ENCODE data around the gene FECH. TPM values are rescaled to one million over a fixed set of nuclear protein-coding genes. Genes with fewer than 3 reads are reported as not detected.

Gene FECH
- total RNA-seq, 4 donors from 2014 or later, result 24.1 to 37.2 (median 29.2) TPM

DNA sequence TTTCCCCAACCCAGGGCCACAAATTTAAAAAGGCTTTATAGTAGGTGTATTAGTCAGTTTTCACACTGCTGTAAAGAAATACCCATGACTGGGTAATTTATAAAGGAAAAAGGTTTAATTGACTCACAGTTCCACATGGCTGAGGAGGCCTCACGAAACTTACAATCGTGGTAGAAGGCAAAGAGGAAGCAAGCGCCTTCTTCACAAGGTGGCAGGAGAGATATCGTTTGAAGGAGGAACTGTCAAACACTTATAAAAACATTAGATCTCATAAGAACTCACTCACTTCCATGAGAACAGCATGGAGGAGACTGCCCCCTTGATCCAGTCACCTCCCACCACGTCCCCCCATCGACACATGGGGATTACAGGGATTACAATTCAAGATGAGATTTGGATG, 70.4 kb downstream of the FECH start:
- TF ChIP-seq EP300 (IDR thresholded peaks at IDR 0.05) (no peak), POLR2AphosphoS5 (IDR thresholded peaks at IDR 0.05) (no peak), POLR2A (IDR thresholded peaks at IDR 0.05; ENCODE audit: low read depth) (no peak)
- TF ChIP-seq, protein P1, sequence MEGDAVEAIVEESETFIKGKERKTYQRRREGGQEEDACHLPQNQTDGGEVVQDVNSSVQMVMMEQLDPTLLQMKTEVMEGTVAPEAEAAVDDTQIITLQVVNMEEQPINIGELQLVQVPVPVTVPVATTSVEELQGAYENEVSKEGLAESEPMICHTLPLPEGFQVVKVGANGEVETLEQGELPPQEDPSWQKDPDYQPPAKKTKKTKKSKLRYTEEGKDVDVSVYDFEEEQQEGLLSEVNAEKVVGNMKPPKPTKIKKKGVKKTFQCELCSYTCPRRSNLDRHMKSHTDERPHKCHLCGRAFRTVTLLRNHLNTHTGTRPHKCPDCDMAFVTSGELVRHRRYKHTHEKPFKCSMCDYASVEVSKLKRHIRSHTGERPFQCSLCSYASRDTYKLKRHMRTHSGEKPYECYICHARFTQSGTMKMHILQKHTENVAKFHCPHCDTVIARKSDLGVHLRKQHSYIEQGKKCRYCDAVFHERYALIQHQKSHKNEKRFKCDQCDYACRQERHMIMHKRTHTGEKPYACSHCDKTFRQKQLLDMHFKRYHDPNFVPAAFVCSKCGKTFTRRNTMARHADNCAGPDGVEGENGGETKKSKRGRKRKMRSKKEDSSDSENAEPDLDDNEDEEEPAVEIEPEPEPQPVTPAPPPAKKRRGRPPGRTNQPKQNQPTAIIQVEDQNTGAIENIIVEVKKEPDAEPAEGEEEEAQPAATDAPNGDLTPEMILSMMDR (IDR thresholded peaks at IDR 0.05), result no peak
- intact Hi-C loops (cut with DNase I), result no loop called here
- Histone ChIP-seq H3K36me3 (no peaks in the 10 kb centered on the region), H3K27ac (replicated peaks in 1 of 4) (no peak overlapping the region), H3K27me3 (no peaks in the 10 kb centered on the region), H3K4me1 (no peaks in the 10 kb centered on the region), H3K9me3 (no peaks in the 10 kb centered on the region), H3K4me3 (no peak overlapping the region)
- DNase-seq (ENCODE audit: extremely low spot score), result no peak
- WGBS, result 73% methylated on average over 6 of the region's 6 CpGs

DNA sequence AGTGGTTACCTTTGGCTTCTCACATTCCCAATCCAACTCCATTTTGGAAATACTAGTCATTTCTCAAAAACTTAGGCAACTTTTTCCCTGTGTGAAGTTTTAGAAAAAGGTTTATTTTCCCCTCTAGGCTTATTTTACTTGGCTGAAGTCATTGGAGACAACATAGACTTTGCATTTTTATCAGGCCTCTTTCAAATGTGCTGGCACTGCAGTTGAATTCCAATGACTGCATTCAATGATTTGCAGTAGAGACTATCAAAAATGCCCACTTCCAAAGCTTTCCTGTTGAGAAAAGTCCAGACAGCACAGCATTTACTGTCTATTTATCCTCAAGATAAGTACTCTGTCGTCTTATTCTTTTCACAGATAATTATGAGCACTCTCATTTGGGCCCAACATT, 81.3 kb downstream of the FECH start:
- Histone ChIP-seq H3K4me3 (no peak overlapping the region), H3K36me3 (no peaks in the 10 kb centered on the region), H3K27ac (replicated peaks in 1 of 4) (no peak overlapping the region), H3K4me1 (no peaks in the 10 kb centered on the region), H3K9me3 (no peaks in the 10 kb centered on the region), H3K27me3 (peaks cover 0 to 5% (median 0%) of the 10 kb centered on the region in 4 donors)
- TF ChIP-seq, protein P1 (IDR thresholded peaks at IDR 0.05), result no peak
- 52% methylated on average over 1 of the region's 1 CpG for WGBS
- no peak for DNase-seq (ENCODE audit: extremely low spot score)
- intact Hi-C loops (cut with DNase I), result no loop called here

DNA sequence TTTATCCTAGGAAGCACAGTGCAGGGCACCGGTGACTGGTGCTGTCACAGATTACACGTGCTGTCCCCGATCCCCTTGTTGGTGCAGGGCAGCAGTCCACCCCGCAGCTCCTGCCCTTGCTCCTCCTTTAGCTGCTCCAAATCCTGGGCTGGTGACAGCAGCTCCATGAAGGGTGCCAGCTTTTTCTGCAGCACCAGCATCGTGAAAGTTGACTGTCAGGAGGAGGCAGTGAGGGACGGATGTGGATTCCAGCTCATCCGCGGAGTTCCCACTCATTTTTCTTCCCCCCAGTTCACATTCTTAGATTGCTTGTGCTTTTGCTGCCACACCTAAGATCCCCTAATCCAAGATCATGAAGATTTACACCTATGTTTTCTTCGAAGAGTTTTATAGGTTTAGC, 83.9 kb downstream of the FECH start:
- Histone ChIP-seq H3K4me1 (peaks cover 0 to 6% (median 2%) of the 10 kb centered on the region in 4 donors), H3K27me3 (peaks cover 0 to 4% (median 0%) of the 10 kb centered on the region in 4 donors), H3K27ac (replicated peaks in 1 of 4) (no peak overlapping the region), H3K36me3 (no peaks in the 10 kb centered on the region), H3K9me3 (no peaks in the 10 kb centered on the region), H3K4me3 (no peak overlapping the region)
- TF ChIP-seq, protein P1 (IDR thresholded peaks at IDR 0.05), result no peak
- TF ChIP-seq POLR2A (IDR thresholded peaks at IDR 0.05; ENCODE audit: low read depth) (no peak), EP300 (IDR thresholded peaks at IDR 0.05) (no peak), POLR2AphosphoS5 (IDR thresholded peaks at IDR 0.05) (no peak)
- WGBS, result 74% methylated on average over 9 of the region's 9 CpGs
- no peak for DNase-seq (ENCODE audit: extremely low spot score)
- intact Hi-C loops (cut with DNase I), result no loop called here

DNA sequence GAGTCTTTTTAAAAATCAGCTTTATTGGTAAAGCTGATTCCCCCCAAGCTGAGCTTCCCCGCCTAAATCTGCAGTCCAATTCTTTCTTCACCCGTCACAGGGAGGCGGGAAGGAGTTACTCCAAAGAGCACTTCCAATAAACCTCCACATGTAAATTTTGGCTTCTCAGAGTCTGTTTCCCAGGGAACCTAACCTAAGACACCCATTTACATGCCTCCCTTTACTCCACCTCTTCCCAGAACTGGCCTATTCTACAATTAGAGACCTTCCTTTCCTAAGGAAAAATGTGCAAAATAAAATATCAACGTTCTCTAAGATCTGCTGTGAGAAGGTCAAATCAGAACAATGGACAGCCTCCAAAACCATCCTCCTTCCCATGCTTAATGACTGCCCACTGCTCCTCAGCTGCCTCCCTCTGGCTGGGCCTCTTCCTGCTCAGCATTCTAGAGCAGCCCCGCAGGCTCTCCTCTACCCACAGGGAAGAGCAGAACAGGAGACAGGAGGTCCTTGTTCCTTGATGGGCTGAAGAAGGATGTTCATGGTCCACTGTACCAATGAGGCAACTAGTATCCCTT, 87.7 kb downstream of the FECH start:
- 60% methylated on average over 5 of the region's 5 CpGs for WGBS
- intact Hi-C loops (cut with DNase I), result loop anchor here (10.0 kb wide), 1 partner anchor 454 kb away; no protein-coding TSS in a partner anchor
- H3K4me1 ChIP-seq, result peaks cover 0 to 7% (median 2%) of the 10 kb centered on the region in 4 donors

More for the DNA sequence above, 87.7 kb downstream of the FECH start:
- Histone ChIP-seq H3K36me3 (no peaks in the 10 kb centered on the region), H3K4me3 (no peak overlapping the region), H3K27ac (replicated peaks in 1 of 4) (no peak overlapping the region), H3K27me3 (peaks cover 0 to 4% (median 0%) of the 10 kb centered on the region in 4 donors), H3K9me3 (no peaks in the 10 kb centered on the region)
- TF ChIP-seq EP300 (IDR thresholded peaks at IDR 0.05) (no peak), POLR2AphosphoS5 (IDR thresholded peaks at IDR 0.05) (no peak), POLR2A (IDR thresholded peaks at IDR 0.05; ENCODE audit: low read depth) (no peak)
- TF ChIP-seq, protein P1 (IDR thresholded peaks at IDR 0.05), result no peak
- DNase-seq (ENCODE audit: extremely low spot score), result no peak

Other genes with a start within 250 kb of the FECH start
- under 1 TPM in 3 of 4 donors, not detected in 1; under 0.01 to 0.17 (median 0.06) TPM for gene ST8SIA3, start 234.1 kb downstream of the FECH start, total RNA-seq
- under 1 TPM in 3 of 4 donors, not detected in 1; under 0.01 to 0.06 (median under 0.01) TPM for gene ONECUT2, start 151.3 kb downstream of the FECH start, total RNA-seq
- 100 to 1,000 TPM in 2 of 4 donors, 10 to 100 TPM in 2; 89.4 to 107 (median 98.5) TPM for gene NARS1, start 35.1 kb upstream of the FECH start, total RNA-seq
- 10 to 100 TPM; 18.3 to 21.9 (median 19.6) TPM for gene ATP8B1, start 216.6 kb upstream of the FECH start, total RNA-seq

All from esophagus muscularis mucosa (tissue), 4 donors.